ENCODE data around the gene EMCN. TPM values are rescaled to one million over a fixed set of nuclear protein-coding genes. Genes with fewer than 3 reads are reported as not detected.

The EMCN gene
- total RNA-seq, 1 donor from 2014 or later, result not detected

- H3K9me3 Mint-ChIP-seq (ENCODE audit: low read depth), result peaks cover 8% of the 10 kb centered on the region
- DNase-seq (ENCODE audit: low spot score), result no peak
- no peaks in the 10 kb centered on the region for H3K36me3 Mint-ChIP-seq (ENCODE audit: low read depth)
- TF ChIP-seq CTCF (IDR thresholded peaks at IDR 0.05), result no peak
- H3K4me1 Mint-ChIP-seq (ENCODE audit: low read depth), result peaks cover 45% of the 10 kb centered on the region
- H3K27me3 Mint-ChIP-seq (ENCODE audit: low read depth), result no peaks in the 10 kb centered on the region
- no peak overlapping the region for H3K27ac Mint-ChIP-seq (ENCODE audit: unreplicated experiment)
- no peak overlapping the region for H3K4me3 Mint-ChIP-seq (ENCODE audit: unreplicated experiment)
Measured at GRCh38 chr4:100424376-100424775, 93.4 kb downstream of the EMCN start.

GRCh38 chr4:100422894-100423293, 94.9 kb downstream of the EMCN start:
- DNase-seq (ENCODE audit: low spot score), result no peak
- Mint-ChIP-seq H3K27me3 (ENCODE audit: low read depth) (no peaks in the 10 kb centered on the region), H3K27ac (ENCODE audit: unreplicated experiment) (no peak overlapping the region), H3K4me3 (ENCODE audit: unreplicated experiment) (no peak overlapping the region), H3K9me3 (ENCODE audit: low read depth) (peaks cover 4% of the 10 kb centered on the region), H3K4me1 (ENCODE audit: low read depth) (peaks cover 42% of the 10 kb centered on the region), H3K36me3 (ENCODE audit: low read depth) (no peaks in the 10 kb centered on the region)
- TF ChIP-seq CTCF (IDR thresholded peaks at IDR 0.05), result no peak

- H3K27me3 Mint-ChIP-seq (ENCODE audit: low read depth), result no peaks in the 10 kb centered on the region
- no peak for DNase-seq (ENCODE audit: low spot score)
- no peaks in the 10 kb centered on the region for H3K36me3 Mint-ChIP-seq (ENCODE audit: low read depth)
- H3K9me3 Mint-ChIP-seq (ENCODE audit: low read depth), result no peaks in the 10 kb centered on the region
- peak; percentile 95 for TF ChIP-seq CTCF (IDR thresholded peaks at IDR 0.05)
- H3K4me3 Mint-ChIP-seq (ENCODE audit: unreplicated experiment), result peak overlapping the region; percentile 62
- H3K27ac Mint-ChIP-seq (ENCODE audit: unreplicated experiment), result peak overlapping the region; percentile 96
- H3K4me1 Mint-ChIP-seq (ENCODE audit: low read depth), result peaks cover 42% of the 10 kb centered on the region
Measured at GRCh38 chr4:100421361-100421978, 96.4 kb downstream of the EMCN start.

- Mint-ChIP-seq H3K36me3 (ENCODE audit: low read depth) (no peaks in the 10 kb centered on the region), H3K9me3 (ENCODE audit: low read depth) (no peaks in the 10 kb centered on the region), H3K27me3 (ENCODE audit: low read depth) (no peaks in the 10 kb centered on the region), H3K4me3 (ENCODE audit: unreplicated experiment) (no peak overlapping the region), H3K27ac (ENCODE audit: unreplicated experiment) (peak overlapping the region; percentile 96), H3K4me1 (ENCODE audit: low read depth) (peaks cover 36% of the 10 kb centered on the region)
- DNase-seq (ENCODE audit: low spot score), result no peak
- TF ChIP-seq CTCF (IDR thresholded peaks at IDR 0.05), result no peak
Measured at GRCh38 chr4:100420571-100420970, 97.3 kb downstream of the EMCN start.

GRCh38 chr4:100417565-100417964, 100.3 kb downstream of the EMCN start:
- DNase-seq (ENCODE audit: low spot score), result no peak
- H3K4me3 Mint-ChIP-seq (ENCODE audit: unreplicated experiment), result no peak overlapping the region
- H3K9me3 Mint-ChIP-seq (ENCODE audit: low read depth), result no peaks in the 10 kb centered on the region

More at GRCh38 chr4:100417565-100417964, 100.3 kb downstream of the EMCN start:
- Mint-ChIP-seq H3K4me1 (ENCODE audit: low read depth) (peaks cover 18% of the 10 kb centered on the region), H3K36me3 (ENCODE audit: low read depth) (no peaks in the 10 kb centered on the region), H3K27ac (ENCODE audit: unreplicated experiment) (no peak overlapping the region), H3K27me3 (ENCODE audit: low read depth) (no peaks in the 10 kb centered on the region)
- TF ChIP-seq CTCF (IDR thresholded peaks at IDR 0.05), result no peak

Measured in chondrocyte (in vitro differentiated cells).